ENCODE measurements around the gene PCP2. TPM values are rescaled to one million over a fixed set of nuclear protein-coding genes. Genes with fewer than 3 reads are reported as not detected.

PCP2 gene
- total RNA-seq, 1 experiment from 2014 or later = 1.9 TPM

DNA sequence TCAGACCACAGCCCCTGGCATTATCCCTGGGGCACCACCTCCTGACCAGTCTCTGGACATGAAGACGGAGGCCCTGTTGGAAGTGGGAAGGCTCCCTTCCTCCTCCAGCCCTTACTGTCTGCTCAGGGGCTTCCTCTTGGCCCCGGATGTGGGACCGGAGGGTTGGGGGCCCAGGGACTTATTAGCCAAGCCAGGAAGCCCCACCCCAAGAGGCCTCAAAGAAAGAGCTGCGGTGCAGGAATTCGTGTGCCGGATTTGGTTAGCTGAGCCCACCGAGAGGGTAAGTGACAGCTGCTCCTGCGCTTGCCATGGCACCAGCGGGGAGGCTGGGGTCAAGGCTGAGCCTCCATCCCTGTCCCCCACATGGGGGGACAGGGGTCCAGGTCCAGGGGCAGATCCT, 35.3 kb upstream of the PCP2 start, which contains the start of gene RETN:
Gene RETN, plus strand, starts transcription at position 208 of the 400 bp plus-strand sequence. CDS start 278 bp downstream, outside the sequence.
- no peaks in the 10 kb centered on the region for H3K9me3 Mint-ChIP-seq (ENCODE audit: unreplicated experiment)
- no peaks in the 10 kb centered on the region for H3K27me3 ChIP-seq (replicated peaks; ENCODE audit: control insufficient read depth, insufficient read depth, low read length)
- ChIA-PET POLR2A (no interaction called here), CTCF (interaction anchor here (1.7 kb wide), 1 partner anchor 12 kb away, joined by 9 read pairs; the partner anchor contains the start of gene TRAPPC5)
- no peaks in the 10 kb centered on the region for H3K9me3 ChIP-seq
- H3K4me1 ChIP-seq = no peaks in the 10 kb centered on the region
- H3K4me3 ChIP-seq (ENCODE audit: low read depth, low read length) = peak within 1 kb of the TSS; percentile 34
- intact Hi-C loops (cut with micrococcal nuclease; ENCODE audit: unreplicated experiment) = no loop called here
- peaks cover 7% of the 10 kb centered on the region for H3K27me3 Mint-ChIP-seq (ENCODE audit: insufficient read depth, unreplicated experiment)
- H3K36me3 ChIP-seq (ENCODE audit: control insufficient read depth, insufficient read depth, low read length) = no peaks in the 10 kb centered on the region
- H3K27ac Mint-ChIP-seq (ENCODE audit: unreplicated experiment) = no peak within 1 kb of the TSS
- peak within 1 kb of the TSS; percentile 78 for H3K4me3 Mint-ChIP-seq (ENCODE audit: unreplicated experiment)
- BruUV-seq (replicated peaks) = no TSS peak
- TF ChIP-seq, protein P1, sequence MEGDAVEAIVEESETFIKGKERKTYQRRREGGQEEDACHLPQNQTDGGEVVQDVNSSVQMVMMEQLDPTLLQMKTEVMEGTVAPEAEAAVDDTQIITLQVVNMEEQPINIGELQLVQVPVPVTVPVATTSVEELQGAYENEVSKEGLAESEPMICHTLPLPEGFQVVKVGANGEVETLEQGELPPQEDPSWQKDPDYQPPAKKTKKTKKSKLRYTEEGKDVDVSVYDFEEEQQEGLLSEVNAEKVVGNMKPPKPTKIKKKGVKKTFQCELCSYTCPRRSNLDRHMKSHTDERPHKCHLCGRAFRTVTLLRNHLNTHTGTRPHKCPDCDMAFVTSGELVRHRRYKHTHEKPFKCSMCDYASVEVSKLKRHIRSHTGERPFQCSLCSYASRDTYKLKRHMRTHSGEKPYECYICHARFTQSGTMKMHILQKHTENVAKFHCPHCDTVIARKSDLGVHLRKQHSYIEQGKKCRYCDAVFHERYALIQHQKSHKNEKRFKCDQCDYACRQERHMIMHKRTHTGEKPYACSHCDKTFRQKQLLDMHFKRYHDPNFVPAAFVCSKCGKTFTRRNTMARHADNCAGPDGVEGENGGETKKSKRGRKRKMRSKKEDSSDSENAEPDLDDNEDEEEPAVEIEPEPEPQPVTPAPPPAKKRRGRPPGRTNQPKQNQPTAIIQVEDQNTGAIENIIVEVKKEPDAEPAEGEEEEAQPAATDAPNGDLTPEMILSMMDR (IDR thresholded peaks at IDR 0.05; ENCODE audit: insufficient read depth in 1 of 2, low read depth in 1 of 2, low read length in 1 of 2, severe bottlenecking in 1 of 2, unreplicated experiment in 1 of 2) = no peak
- no peak for DNase-seq
- no peaks in the 10 kb centered on the region for H3K4me1 Mint-ChIP-seq (ENCODE audit: low read depth, unreplicated experiment)
- H3K36me3 Mint-ChIP-seq (ENCODE audit: insufficient read depth, unreplicated experiment) = peaks cover 11% of the 10 kb centered on the region

DNA sequence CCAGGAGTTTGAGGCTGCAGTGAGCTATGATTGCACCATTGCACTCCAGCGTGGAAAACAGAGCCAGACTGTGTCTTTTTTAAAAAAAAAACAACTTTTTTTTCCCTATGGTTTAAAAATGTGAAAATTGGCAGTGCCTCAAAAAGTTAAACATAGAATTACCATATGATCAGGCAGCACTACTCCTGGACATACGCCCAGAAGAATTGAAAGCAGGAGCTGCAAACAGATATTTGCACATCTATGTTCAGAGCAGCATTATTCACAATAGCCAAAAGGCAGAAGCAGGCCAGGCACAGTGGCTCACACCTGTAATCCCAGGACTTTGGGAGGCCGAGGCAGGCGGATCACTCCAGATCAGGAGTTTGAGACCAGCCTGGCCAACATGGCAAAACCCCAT, 31.6 kb upstream of the PCP2 start:
- no peak overlapping the region for H3K4me3 Mint-ChIP-seq (ENCODE audit: unreplicated experiment)
- intact Hi-C loops (cut with micrococcal nuclease; ENCODE audit: unreplicated experiment) = no loop called here
- H3K4me3 ChIP-seq (ENCODE audit: low read depth, low read length) = no peak overlapping the region
- peaks cover under 1% of the 10 kb centered on the region for H3K36me3 Mint-ChIP-seq (ENCODE audit: insufficient read depth, unreplicated experiment)
- H3K4me1 Mint-ChIP-seq (ENCODE audit: low read depth, unreplicated experiment) = no peaks in the 10 kb centered on the region
- no peaks in the 10 kb centered on the region for H3K27me3 ChIP-seq (replicated peaks; ENCODE audit: control insufficient read depth, insufficient read depth, low read length)
- TF ChIP-seq, protein P1 (IDR thresholded peaks at IDR 0.05; ENCODE audit: insufficient read depth in 1 of 2, low read depth in 1 of 2, low read length in 1 of 2, severe bottlenecking in 1 of 2, unreplicated experiment in 1 of 2) = no peak
- no peak overlapping the region for H3K27ac Mint-ChIP-seq (ENCODE audit: unreplicated experiment)
- no peaks in the 10 kb centered on the region for H3K9me3 ChIP-seq
- no peaks in the 10 kb centered on the region for H3K36me3 ChIP-seq (ENCODE audit: control insufficient read depth, insufficient read depth, low read length)
- no TSS peak for BruUV-seq (replicated peaks)
- DNase-seq = no peak
- ChIA-PET CTCF (no interaction called here), POLR2A (no interaction called here)
- H3K9me3 Mint-ChIP-seq (ENCODE audit: unreplicated experiment) = no peaks in the 10 kb centered on the region
- peaks cover 7% of the 10 kb centered on the region for H3K27me3 Mint-ChIP-seq (ENCODE audit: insufficient read depth, unreplicated experiment)
- no peaks in the 10 kb centered on the region for H3K4me1 ChIP-seq

DNA sequence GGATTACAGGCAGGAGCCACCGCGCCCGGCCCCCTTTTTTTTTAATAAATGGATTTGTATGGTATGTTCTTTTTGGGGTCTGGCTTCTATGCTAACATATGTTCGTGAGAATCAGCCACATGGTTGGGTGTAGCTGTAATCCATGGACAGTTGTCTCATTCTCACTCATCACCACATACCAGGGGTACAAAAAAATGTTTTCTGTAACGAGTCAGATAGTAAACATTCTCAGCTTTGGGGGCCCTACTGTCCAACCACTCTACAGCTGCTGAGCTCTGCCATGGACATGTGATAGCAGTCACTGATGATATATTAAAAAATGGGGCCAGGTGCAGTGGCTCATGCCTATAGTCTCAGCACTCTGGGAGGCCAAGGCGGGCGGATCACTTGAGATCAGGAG, 30.2 kb upstream of the PCP2 start:
- CTCF ChIA-PET = interaction anchor here (0.6 to 0.8 kb wide), 2 partner anchors 17 to 594 kb away, joined by 3 to 5 read pairs; partner anchors contain the start of genes TRAPPC5 and ZNF557
- Mint-ChIP-seq H3K36me3 (ENCODE audit: insufficient read depth, unreplicated experiment) (no peaks in the 10 kb centered on the region), H3K27ac (ENCODE audit: unreplicated experiment) (no peak overlapping the region), H3K27me3 (ENCODE audit: insufficient read depth, unreplicated experiment) (peaks cover 2% of the 10 kb centered on the region), H3K9me3 (ENCODE audit: unreplicated experiment) (no peaks in the 10 kb centered on the region), H3K4me1 (ENCODE audit: low read depth, unreplicated experiment) (no peaks in the 10 kb centered on the region), H3K4me3 (ENCODE audit: unreplicated experiment) (no peak overlapping the region)
- no peak for DNase-seq
- no TSS peak for BruUV-seq (replicated peaks)
- no peak overlapping the region for H3K4me3 ChIP-seq (ENCODE audit: low read depth, low read length)
- POLR2A ChIA-PET = no interaction called here
- intact Hi-C loops (cut with micrococcal nuclease; ENCODE audit: unreplicated experiment) = no loop called here
- H3K27me3 ChIP-seq (replicated peaks; ENCODE audit: control insufficient read depth, insufficient read depth, low read length) = no peaks in the 10 kb centered on the region
- no peaks in the 10 kb centered on the region for H3K9me3 ChIP-seq
- H3K36me3 ChIP-seq (ENCODE audit: control insufficient read depth, insufficient read depth, low read length) = no peaks in the 10 kb centered on the region
- TF ChIP-seq, protein P1 (IDR thresholded peaks at IDR 0.05; ENCODE audit: insufficient read depth in 1 of 2, low read depth in 1 of 2, low read length in 1 of 2, severe bottlenecking in 1 of 2, unreplicated experiment in 1 of 2) = no peak
- no peaks in the 10 kb centered on the region for H3K4me1 ChIP-seq

All from Caco-2 (cell line).